HCT116 (cell line): Measurements from ENCODE around the gene INPP5E. TPM values are rescaled to one million over a fixed set of nuclear protein-coding genes. Genes with fewer than 3 reads are reported as not detected.

Experiments used
- ATAC-seq: fragments of 200-7000 bp; cut with Tn5 transposase; 2 replicates; pipeline ENCODE4 v1.9.1; 2020; ENCODE audit warnings: mild to moderate bottlenecking, moderate library complexity
- BruUV-seq: library from RNA; stranded (reverse); fragments of 400-500 nt; replicated peaks from 2 replicates; lab custom pipeline; 2021; lab: Mats Ljungman, UMichigan
- CTCF ChIA-PET: fragments of 300-600 bp; sonication (Branson Sonifier 250); formaldehyde crosslinking; loops from one replicate; lab custom pipeline; 2021; ENCODE audit warnings: antibody characterized with exemption; lab: Charles Lee
- POLR2A ChIA-PET: fragments of 300-600, 350-600 bp; sonication (Branson Sonifier 250); formaldehyde crosslinking; loops from one replicate; lab custom pipeline; 2021; ENCODE audit warnings: antibody characterized with exemption; lab: Charles Lee
- RAD21 ChIA-PET, 2 experiments: fragments of 300-600 bp; sonication (Branson Sonifier 250); formaldehyde crosslinking; loops; one replicate each; lab custom pipeline; 2023; ENCODE audit warnings: low total read pairs in 2 of 2; ENCODE audit not compliant: uncharacterized antibody in 2 of 2, unreplicated experiment in 2 of 2, low non-redundant PET in 1 of 2; lab: Charles Lee
- DNase-seq: peaks from one replicate; pipeline ENCODE4 v3.0.0-alpha.2; 2010; ENCODE audit warnings: low read depth, low spot score
- H2AFZ ChIP-seq: fragments of 200-600 bp; shearing (Covaris generic), sonication (generic); 2 replicates; pipeline ENCODE4 v1.6.1; 2017; ENCODE audit warnings: low read depth, mixed run types, mixed read lengths, antibody characterized with exemption, low read length; ENCODE audit not compliant: poor library complexity, severe bottlenecking
- H3K27ac ChIP-seq: 2 replicates; pipeline ENCODE4 v1.5.1; 2012; ENCODE audit warnings: low read depth, low read length
- H3K27me3 ChIP-seq: fragments of 200-600 bp; sonication (generic); 2 replicates; pipeline ENCODE4 v1.6.1; 2016; ENCODE audit warnings: mixed run types, low read length, mixed read lengths; ENCODE audit not compliant: insufficient read depth
- H3K36me3 ChIP-seq, 2 experiments: fragments of 200-500 bp in 1 of 2; fragments of 200-600 bp in 1 of 2; sonication (Bioruptor generic) in 1 of 2; sonication (generic) in 1 of 2; 2 replicates each; pipeline versions ENCODE4 v1.5.1 to v1.6.1; 2014 to 2016; ENCODE audit warnings: low read length in 2 of 2, inconsistent platforms in 1 of 2, mixed read lengths in 1 of 2, mixed run types in 1 of 2; ENCODE audit not compliant: insufficient read depth in 2 of 2, control insufficient read depth in 1 of 2
- H3K4me1 ChIP-seq, 2 experiments: fragments of 200-600 bp in 1 of 2; sonication (generic) in 1 of 2; 2 replicates each; pipeline versions ENCODE4 v1.5.1 to v1.6.1; 2012 to 2017; ENCODE audit warnings: low read length in 2 of 2, inconsistent platforms in 1 of 2, mild to moderate bottlenecking in 1 of 2, mixed read lengths in 1 of 2, mixed run types in 1 of 2, moderate library complexity in 1 of 2; ENCODE audit not compliant: insufficient read depth in 2 of 2, control insufficient read depth in 1 of 2
- H3K4me2 ChIP-seq: fragments of 200-600 bp; sonication (generic); 2 replicates; pipeline ENCODE4 v1.6.1; 2017; ENCODE audit warnings: mixed run types, low read length, mixed read lengths
- H3K4me3 ChIP-seq, 2 experiments: fragments of 200-600 bp in 1 of 2; sonication (generic) in 1 of 2; replicated peaks in 1 of 2; 2 replicates each; pipeline ENCODE4 v1.5.1; 2011 to 2016; ENCODE audit warnings: low read length in 2 of 2, control low read depth in 1 of 2, low read depth in 1 of 2, mild to moderate bottlenecking in 1 of 2, mixed read lengths in 1 of 2, mixed run types in 1 of 2
- H3K79me2 ChIP-seq: fragments of 200-600 bp; sonication (generic); 2 replicates; pipeline ENCODE4 v1.6.1; 2017; ENCODE audit warnings: mild to moderate bottlenecking, mixed run types, low read length, moderate library complexity, mixed read lengths; ENCODE audit not compliant: insufficient read depth
- H3K9ac ChIP-seq: fragments of 200-600 bp; sonication (generic); 2 replicates; pipeline ENCODE4 v1.6.1; 2016; ENCODE audit warnings: low read length, mixed read lengths
- H3K9me2 ChIP-seq: fragments of 200-600 bp; sonication (generic), shearing (Covaris generic); 2 replicates; pipeline ENCODE4 v1.6.1; 2017; ENCODE audit warnings: mixed run types, mild to moderate bottlenecking, moderate library complexity; ENCODE audit not compliant: insufficient read depth
- H3K9me3 ChIP-seq, 2 experiments: fragments of 200-500 bp in 1 of 2; fragments of 200-600 bp in 1 of 2; sonication (Bioruptor generic) in 1 of 2; sonication (generic) in 1 of 2; 2 replicates each; pipeline ENCODE4 v1.6.1; 2014 to 2017; ENCODE audit warnings: low read length in 2 of 2, mixed read lengths in 2 of 2, inconsistent platforms in 1 of 2, low read depth in 1 of 2, mild to moderate bottlenecking in 1 of 2, mixed run types in 1 of 2, moderate library complexity in 1 of 2; ENCODE audit not compliant: control insufficient read depth in 1 of 2, insufficient read depth in 1 of 2
- H4K20me1 ChIP-seq: fragments of 200-600 bp; sonication (generic), shearing (Covaris generic); 2 replicates; pipeline ENCODE4 v1.6.1; 2017; ENCODE audit warnings: mixed run types, mild to moderate bottlenecking, moderate library complexity; ENCODE audit not compliant: insufficient read depth
- CBX3 ChIP-seq: IDR thresholded peaks from 2 replicates; pipeline ENCODE4 v1.6.1; 2012; ENCODE audit warnings: low read depth
- EGR1 ChIP-seq: IDR thresholded peaks from 2 replicates; pipeline ENCODE4 v1.6.1; 2012; ENCODE audit warnings: low read depth
- FOSL1 ChIP-seq: IDR thresholded peaks from 2 replicates; pipeline ENCODE4 v1.6.1; 2012; ENCODE audit warnings: low read depth
- POLR2A ChIP-seq: IDR thresholded peaks from 2 replicates; pipeline ENCODE4 v1.7.0; 2011; ENCODE audit warnings: borderline replicate concordance; ENCODE audit not compliant: insufficient read depth, insufficient read length; ENCODE audit errors: extremely low read depth
- POLR2AphosphoS5 ChIP-seq: IDR thresholded peaks from 2 replicates; pipeline ENCODE4 v1.6.1; 2011; ENCODE audit warnings: mild to moderate bottlenecking, low read depth, low read length, moderate library complexity
- TCF7L2 ChIP-seq: IDR thresholded peaks from 2 replicates; pipeline ENCODE4 v1.7.0; 2011; ENCODE audit warnings: borderline replicate concordance, inconsistent platforms; ENCODE audit not compliant: insufficient read depth, insufficient read length; ENCODE audit errors: extremely low read depth
- ZFX ChIP-seq: fragments of 450-650 bp; IDR thresholded peaks from 2 replicates; pipeline ENCODE4 v1.6.1; 2017
- intact Hi-C: fragments of 100-400 bp; cut with micrococcal nuclease; formaldehyde crosslinking; loops from 2 replicates; pipeline ENCODE4 v1.10.0; 2022
- total RNA-seq: library from RNA; stranded (reverse); gene quantifications from one replicate; pipeline ENCODE4 v1.2.1, GENCODE V29; 2021; ENCODE audit not compliant: unreplicated experiment
- TF ChIP-seq, protein P1 (sequence below): IDR thresholded peaks from 2 replicates; pipeline ENCODE4 v1.6.1; 2011; ENCODE audit warnings: mild to moderate bottlenecking, low read length, moderate library complexity; ENCODE audit not compliant: insufficient replicate concordance; ENCODE audit errors: extremely low read depth
- TF ChIP-seq, protein P2 (sequence below): IDR thresholded peaks from 2 replicates; pipeline ENCODE4 v1.6.1; 2012; ENCODE audit warnings: low read depth

Gene INPP5E
- total RNA-seq, 1 experiment from 2014 or later = 23.8 TPM

DNA sequence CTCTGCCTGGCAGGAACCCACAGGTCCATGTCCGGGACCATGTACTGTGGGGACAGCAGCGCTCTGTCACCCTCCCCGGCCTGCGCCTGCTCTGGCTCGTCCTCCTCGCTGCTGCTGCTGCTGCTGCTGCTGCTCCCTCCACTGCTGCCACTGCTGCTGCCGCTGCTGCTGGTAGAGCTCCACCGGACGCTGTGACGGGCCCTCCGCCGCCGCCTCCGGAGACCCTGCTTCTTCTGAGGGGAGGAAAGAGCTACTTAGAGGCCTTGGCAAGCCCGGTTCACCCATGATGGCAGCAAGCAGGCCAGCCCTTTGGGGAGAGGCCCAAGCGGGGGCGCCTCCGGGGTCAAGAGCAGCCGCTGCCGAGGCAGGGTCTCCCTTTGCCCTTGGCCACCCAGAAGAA is 56.2 kb downstream of the INPP5E start:
- ChIA-PET CTCF (no interaction called here), POLR2A (no interaction called here), RAD21 (no interaction called here)
- DNase-seq (no peak), ATAC-seq (no peak)
- H2AFZ ChIP-seq = no peak overlapping the region
- no TSS peak for BruUV-seq
- H3K9ac ChIP-seq = no peak overlapping the region
- TF ChIP-seq POLR2AphosphoS5 = no peak
- no peak for TF ChIP-seq POLR2A
- H3K79me2 ChIP-seq = no peaks in the 10 kb centered on the region
- H3K27me3 ChIP-seq = no peaks in the 10 kb centered on the region
- H3K9me2 ChIP-seq = no peaks in the 10 kb centered on the region
- no peaks in the 10 kb centered on the region for H3K9me3 ChIP-seq
- no peaks in the 10 kb centered on the region for H4K20me1 ChIP-seq
- no peak overlapping the region for H3K4me2 ChIP-seq
- no peak overlapping the region for H3K4me3 ChIP-seq
- H3K27ac ChIP-seq = no peak overlapping the region
- no peaks in the 10 kb centered on the region for H3K4me1 ChIP-seq
- intact Hi-C loops = no loop called here
- peaks cover 24 to 28% of the 10 kb centered on the region in 2 experiments; a peak in 3 of 4 replicates for H3K36me3 ChIP-seq

DNA sequence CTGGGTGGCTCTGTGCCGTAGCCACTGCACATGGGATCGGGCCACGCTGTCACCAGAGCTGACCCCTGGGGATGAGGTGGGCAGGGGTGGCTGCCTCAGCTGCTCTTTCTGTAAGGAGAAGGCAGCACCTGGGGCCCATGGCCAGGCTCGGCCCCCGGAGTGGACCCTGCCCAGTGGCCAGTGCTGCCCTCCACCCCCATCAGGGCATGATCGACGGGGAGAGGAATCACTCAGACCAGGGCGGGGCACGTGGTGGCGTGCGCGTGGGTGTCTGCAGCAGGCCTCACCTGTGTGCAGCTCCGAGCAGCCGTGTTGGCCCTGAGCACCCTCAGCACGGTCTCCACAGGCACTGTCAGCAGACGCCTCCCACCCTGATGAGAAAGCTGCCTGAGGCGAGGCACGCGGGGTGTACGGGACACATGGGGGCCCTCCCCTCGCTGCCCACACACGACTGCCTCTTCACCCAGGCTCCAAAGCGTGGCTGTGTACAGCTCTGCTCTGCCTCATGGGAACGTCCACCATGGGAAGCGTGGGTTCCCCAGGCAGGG is 57.6 kb downstream of the INPP5E start:
- CTCF ChIA-PET = no interaction called here
- no peak for ATAC-seq

More for the DNA sequence above, 57.6 kb downstream of the INPP5E start:
- H3K27me3 ChIP-seq = no peaks in the 10 kb centered on the region
- no peaks in the 10 kb centered on the region for H4K20me1 ChIP-seq
- ChIA-PET RAD21 (no interaction called here), POLR2A (no interaction called here)
- H3K9me2 ChIP-seq = no peaks in the 10 kb centered on the region
- H3K9ac ChIP-seq = no peak overlapping the region
- BruUV-seq = no TSS peak
- TF ChIP-seq CBX3 (no peak), TCF7L2 (no peak), EGR1 (no peak), FOSL1 (no peak), ZFX (no peak), POLR2A (no peak)
- TF ChIP-seq, protein P1, sequence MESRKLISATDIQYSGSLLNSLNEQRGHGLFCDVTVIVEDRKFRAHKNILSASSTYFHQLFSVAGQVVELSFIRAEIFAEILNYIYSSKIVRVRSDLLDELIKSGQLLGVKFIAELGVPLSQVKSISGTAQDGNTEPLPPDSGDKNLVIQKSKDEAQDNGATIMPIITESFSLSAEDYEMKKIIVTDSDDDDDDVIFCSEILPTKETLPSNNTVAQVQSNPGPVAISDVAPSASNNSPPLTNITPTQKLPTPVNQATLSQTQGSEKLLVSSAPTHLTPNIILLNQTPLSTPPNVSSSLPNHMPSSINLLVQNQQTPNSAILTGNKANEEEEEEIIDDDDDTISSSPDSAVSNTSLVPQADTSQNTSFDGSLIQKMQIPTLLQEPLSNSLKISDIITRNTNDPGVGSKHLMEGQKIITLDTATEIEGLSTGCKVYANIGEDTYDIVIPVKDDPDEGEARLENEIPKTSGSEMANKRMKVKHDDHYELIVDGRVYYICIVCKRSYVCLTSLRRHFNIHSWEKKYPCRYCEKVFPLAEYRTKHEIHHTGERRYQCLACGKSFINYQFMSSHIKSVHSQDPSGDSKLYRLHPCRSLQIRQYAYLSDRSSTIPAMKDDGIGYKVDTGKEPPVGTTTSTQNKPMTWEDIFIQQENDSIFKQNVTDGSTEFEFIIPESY = no peak
- TF ChIP-seq, protein P2, sequence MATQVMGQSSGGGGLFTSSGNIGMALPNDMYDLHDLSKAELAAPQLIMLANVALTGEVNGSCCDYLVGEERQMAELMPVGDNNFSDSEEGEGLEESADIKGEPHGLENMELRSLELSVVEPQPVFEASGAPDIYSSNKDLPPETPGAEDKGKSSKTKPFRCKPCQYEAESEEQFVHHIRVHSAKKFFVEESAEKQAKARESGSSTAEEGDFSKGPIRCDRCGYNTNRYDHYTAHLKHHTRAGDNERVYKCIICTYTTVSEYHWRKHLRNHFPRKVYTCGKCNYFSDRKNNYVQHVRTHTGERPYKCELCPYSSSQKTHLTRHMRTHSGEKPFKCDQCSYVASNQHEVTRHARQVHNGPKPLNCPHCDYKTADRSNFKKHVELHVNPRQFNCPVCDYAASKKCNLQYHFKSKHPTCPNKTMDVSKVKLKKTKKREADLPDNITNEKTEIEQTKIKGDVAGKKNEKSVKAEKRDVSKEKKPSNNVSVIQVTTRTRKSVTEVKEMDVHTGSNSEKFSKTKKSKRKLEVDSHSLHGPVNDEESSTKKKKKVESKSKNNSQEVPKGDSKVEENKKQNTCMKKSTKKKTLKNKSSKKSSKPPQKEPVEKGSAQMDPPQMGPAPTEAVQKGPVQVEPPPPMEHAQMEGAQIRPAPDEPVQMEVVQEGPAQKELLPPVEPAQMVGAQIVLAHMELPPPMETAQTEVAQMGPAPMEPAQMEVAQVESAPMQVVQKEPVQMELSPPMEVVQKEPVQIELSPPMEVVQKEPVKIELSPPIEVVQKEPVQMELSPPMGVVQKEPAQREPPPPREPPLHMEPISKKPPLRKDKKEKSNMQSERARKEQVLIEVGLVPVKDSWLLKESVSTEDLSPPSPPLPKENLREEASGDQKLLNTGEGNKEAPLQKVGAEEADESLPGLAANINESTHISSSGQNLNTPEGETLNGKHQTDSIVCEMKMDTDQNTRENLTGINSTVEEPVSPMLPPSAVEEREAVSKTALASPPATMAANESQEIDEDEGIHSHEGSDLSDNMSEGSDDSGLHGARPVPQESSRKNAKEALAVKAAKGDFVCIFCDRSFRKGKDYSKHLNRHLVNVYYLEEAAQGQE = no peak
- no peak for DNase-seq
- H3K36me3 ChIP-seq = peaks cover 14 to 21% of the 10 kb centered on the region in 2 experiments; a peak in 3 of 4 replicates
- intact Hi-C loops = no loop called here
- H2AFZ ChIP-seq = no peak overlapping the region
- no peaks in the 10 kb centered on the region for H3K9me3 ChIP-seq
- H3K4me1 ChIP-seq = no peaks in the 10 kb centered on the region
- H3K4me2 ChIP-seq = no peak overlapping the region
- no peak overlapping the region for H3K4me3 ChIP-seq
- no peaks in the 10 kb centered on the region for H3K79me2 ChIP-seq
- no peak overlapping the region for H3K27ac ChIP-seq
